Measurements from ENCODE around the gene CROT. TPM values are rescaled to one million over a fixed set of nuclear protein-coding genes. Genes with fewer than 3 reads are reported as not detected.

The CROT gene
- polyA plus RNA-seq, 2 of the 4 experiments (the other 2 are of a cell fraction) = 12.3 to 18.2 TPM

GRCh38 chr7:87322912-87323311, 22.6 kb upstream of the CROT start:
- TF ChIP-seq RCOR1 (IDR thresholded peaks at IDR 0.05; ENCODE audit: low read depth, low read length) (no peak), BCL3 (IDR thresholded peaks at IDR 0.05) (no peak), PHF8 (IDR thresholded peaks at IDR 0.05; ENCODE audit: borderline replicate concordance, low read depth) (no peak), HOXB13 (CRISPR knock-in tag; IDR thresholded peaks at IDR 0.05; ENCODE audit: low read depth) (no peak), JUN (IDR thresholded peaks at IDR 0.05) (no peak), BHLHE40 (IDR thresholded peaks at IDR 0.05; ENCODE audit: low read depth, low read length) (no peak), TP53 (CRISPR knock-in tag; IDR thresholded peaks at IDR 0.05) (no peak), HDAC2 (IDR thresholded peaks at IDR 0.05) (no peak), CBX2 (IDR thresholded peaks at IDR 0.05; ENCODE audit: borderline replicate concordance, low read depth) (no peak), EP300 (IDR thresholded peaks at IDR 0.05) (no peak)
- WGBS (ENCODE audit: missing lambda C conversion rate) = 100% methylated on average over 1 of the region's 1 CpG
- no peak for ATAC-seq

GRCh38 chr7:87325576-87326370, 19.7 kb upstream of the CROT start:
- H3K4me3 ChIP-seq = no peak overlapping the region
- POLR2A ChIA-PET = no interaction called here
- FAIRE-seq (no peak), ATAC-seq (no peak), DNase-seq (ENCODE audit: low read depth in 1 of 2, low spot score in 1 of 2) (no peak)
- H3K9me3 ChIP-seq = peaks cover 12% of the 10 kb centered on the region; the same call in 2 of the 3 replicates
- CTCF ChIA-PET = interaction anchor here (2.8 kb wide), 1 partner anchor 14 kb away, joined by 10 read pairs; no protein-coding TSS in a partner anchor
- H3K4me1 ChIP-seq = no peaks in the 10 kb centered on the region
- WGBS (ENCODE audit: missing lambda C conversion rate) = 80% methylated on average over 2 of the region's 2 CpGs
- H3K4me2 ChIP-seq = no peak overlapping the region
- H3K27ac ChIP-seq = no peak overlapping the region
- TF ChIP-seq FOSB (CRISPR knock-in tag; IDR thresholded peaks at IDR 0.05) = no peak
- TF ChIP-seq ZC3H11A (IDR thresholded peaks at IDR 0.05) = no peak
- no peak for TF ChIP-seq EHF (CRISPR knock-in tag; IDR thresholded peaks at IDR 0.05)
- TF ChIP-seq HDAC2 (IDR thresholded peaks at IDR 0.05) = no peak
- TF ChIP-seq JUNB (IDR thresholded peaks at IDR 0.05) = no peak
- no peak for TF ChIP-seq ELK1 (IDR thresholded peaks at IDR 0.05; ENCODE audit: low read depth, low read length)
- TF ChIP-seq MAZ (IDR thresholded peaks at IDR 0.05; ENCODE audit: borderline replicate concordance, low read depth, low read length) = no peak

More at GRCh38 chr7:87322912-87323311, 22.6 kb upstream of the CROT start:
- DNase-seq (ENCODE audit: low read depth in 1 of 2, low spot score in 1 of 2) (no peak), FAIRE-seq (no peak)
- no peak overlapping the region for H3K4me2 ChIP-seq
- POLR2A ChIA-PET = no interaction called here
- peaks cover 2% of the 10 kb centered on the region; the same call in 1 of the 3 replicates for H3K9me3 ChIP-seq
- no peak overlapping the region for H3K4me3 ChIP-seq
- CTCF ChIA-PET = interaction anchor here (0.8 to 2.5 kb wide), 4 partner anchors 9 to 564 kb away, joined by 4 to 9 read pairs (median 5); no protein-coding TSS in a partner anchor
- no peak overlapping the region for H3K27ac ChIP-seq
- H3K4me1 ChIP-seq = peaks cover 17% of the 10 kb centered on the region

- H3K4me2 ChIP-seq = no peak overlapping the region
- DNase-seq (ENCODE audit: low read depth in 1 of 2, low spot score in 1 of 2) = peak in 1 of 2 experiments; percentile 57
- peaks cover 12% of the 10 kb centered on the region; the same call in 2 of the 3 replicates for H3K9me3 ChIP-seq
- H3K4me1 ChIP-seq = peaks cover 4% of the 10 kb centered on the region; the same call in 1 of the 3 replicates
- WGBS (ENCODE audit: missing lambda C conversion rate) = 57% methylated on average over 3 of the region's 3 CpGs
- no peak overlapping the region for H3K27ac ChIP-seq
- CTCF ChIA-PET = interaction anchor here (1.0 to 2.4 kb wide), 3 partner anchors 8 to 88 kb away, joined by 3 to 8 read pairs (median 4); no protein-coding TSS in a partner anchor
- no peak for FAIRE-seq
- no peak for ATAC-seq
- POLR2A ChIA-PET = no interaction called here
- H3K4me3 ChIP-seq = no peak overlapping the region
- TF ChIP-seq POLR2A (IDR thresholded peaks at IDR 0.05; ENCODE audit: low read length) = no peak
- no peak for TF ChIP-seq ATOH8 (CRISPR knock-in tag; IDR thresholded peaks at IDR 0.05; ENCODE audit: low read depth)
- TF ChIP-seq E2F6 (IDR thresholded peaks at IDR 0.05; ENCODE audit: borderline replicate concordance, low read depth) = no peak
- no peak for TF ChIP-seq PHF8 (IDR thresholded peaks at IDR 0.05; ENCODE audit: borderline replicate concordance, low read depth)
- no peak for TF ChIP-seq FOSB (CRISPR knock-in tag; IDR thresholded peaks at IDR 0.05)
- no peak for TF ChIP-seq NFE2L2 (conservative IDR thresholded peaks at IDR 0.05; ENCODE audit: low read length)
- TF ChIP-seq HDAC2 (IDR thresholded peaks at IDR 0.05) = no peak
- TF ChIP-seq HOXB5 (CRISPR knock-in tag; IDR thresholded peaks at IDR 0.05) = no peak
- no peak for TF ChIP-seq PBX3 (IDR thresholded peaks at IDR 0.05)
- TF ChIP-seq ELK1 (IDR thresholded peaks at IDR 0.05; ENCODE audit: low read depth, low read length) = no peak
- no peak for TF ChIP-seq MAZ (IDR thresholded peaks at IDR 0.05; ENCODE audit: borderline replicate concordance, low read depth, low read length)
- TF ChIP-seq EHF (CRISPR knock-in tag; IDR thresholded peaks at IDR 0.05) = no peak
- no peak for TF ChIP-seq HEYL (CRISPR knock-in tag; IDR thresholded peaks at IDR 0.05)
- TF ChIP-seq CHD2 (IDR thresholded peaks at IDR 0.05; ENCODE audit: low read length, partially characterized antibody) = no peak
Observed at GRCh38 chr7:87328281-87328680, 17.2 kb upstream of the CROT start.
